Liver (tissue), 9 donors: ENCODE data around the gene IFIT3. TPM values are rescaled to one million over a fixed set of nuclear protein-coding genes. Genes with fewer than 3 reads are reported as not detected.

Source experiments
- DNase-seq: peaks from one replicate; pipeline ENCODE4 v3.0.0-alpha.2; 2017; ENCODE audit warnings: low spot score
- H3K27ac ChIP-seq, 2 donors: one replicate each; pipeline ENCODE4 v1.7.0; 2013; ENCODE audit warnings: inconsistent platforms in 2 of 2, low read length in 2 of 2, control low read depth in 1 of 2, low read depth in 1 of 2, mild to moderate bottlenecking in 1 of 2
- H3K27me3 ChIP-seq, 4 donors: one replicate each; pipeline versions ENCODE4 v1.6.1 to v1.7.0; 2013; ENCODE audit warnings: low read length in 3 of 4, inconsistent platforms in 1 of 4, mild to moderate bottlenecking in 1 of 4, moderate library complexity in 1 of 4; ENCODE audit not compliant: control insufficient read depth in 4 of 4, insufficient read depth in 4 of 4
- H3K36me3 ChIP-seq, 4 donors: one replicate each; pipeline versions ENCODE4 v1.6.1 to v1.7.0; 2013; ENCODE audit warnings: low read length in 3 of 4, mild to moderate bottlenecking in 3 of 4, low read depth in 1 of 4, moderate library complexity in 1 of 4; ENCODE audit not compliant: control insufficient read depth in 4 of 4, insufficient read depth in 3 of 4
- H3K4me1 ChIP-seq, 4 donors: one replicate each; pipeline versions ENCODE4 v1.6.1 to v1.7.0; 2013; ENCODE audit warnings: low read length in 3 of 4, mild to moderate bottlenecking in 3 of 4, moderate library complexity in 1 of 4; ENCODE audit not compliant: control insufficient read depth in 4 of 4, insufficient read depth in 4 of 4
- H3K4me3 ChIP-seq, 3 donors: one replicate each; pipeline versions ENCODE4 v1.6.1 to v1.7.0; 2013; ENCODE audit warnings: low read length in 3 of 3, control low read depth in 1 of 3, low read depth in 1 of 3, mild to moderate bottlenecking in 1 of 3
- H3K9ac ChIP-seq, 2 donors: one replicate each; pipeline ENCODE4 v1.7.0; 2013; ENCODE audit warnings: low read length in 2 of 2, mild to moderate bottlenecking in 2 of 2, moderate library complexity in 2 of 2, control low read depth in 1 of 2, low read depth in 1 of 2
- H3K9me3 ChIP-seq, 4 donors: one replicate each; pipeline versions ENCODE4 v1.6.1 to v1.7.0; 2013; ENCODE audit warnings: low read length in 3 of 4; ENCODE audit not compliant: control insufficient read depth in 4 of 4
- ATF3 ChIP-seq: IDR thresholded peaks from 2 replicates; pipeline ENCODE4 v1.6.1; 2016; ENCODE audit warnings: antibody characterized with exemption
- EGR1 ChIP-seq, 2 donors: IDR thresholded peaks; 2 replicates each; pipeline ENCODE4 v1.6.1; 2016 to 2018; ENCODE audit warnings: antibody characterized with exemption in 2 of 2, low read depth in 2 of 2
- FOXA1 ChIP-seq: IDR thresholded peaks from 2 replicates; pipeline ENCODE4 v1.6.1; 2016; ENCODE audit warnings: antibody characterized with exemption
- FOXA2 ChIP-seq: IDR thresholded peaks from 2 replicates; pipeline ENCODE4 v1.6.1; 2016; ENCODE audit warnings: antibody characterized with exemption
- GABPA ChIP-seq, 2 donors: IDR thresholded peaks in 1 of 2; conservative IDR thresholded peaks in 1 of 2; 2 replicates each; pipeline ENCODE4 v1.6.1; 2016; ENCODE audit warnings: antibody characterized with exemption in 2 of 2, mild to moderate bottlenecking in 1 of 2, moderate library complexity in 1 of 2
- HNF4A ChIP-seq, 2 donors: conservative IDR thresholded peaks; 2 replicates each; pipeline ENCODE4 v1.6.1; 2016; ENCODE audit warnings: antibody characterized with exemption in 2 of 2, mild to moderate bottlenecking in 2 of 2
- HNF4G ChIP-seq: IDR thresholded peaks from 2 replicates; pipeline ENCODE4 v1.6.1; 2016; ENCODE audit warnings: antibody characterized with exemption
- JUND ChIP-seq, 2 donors: IDR thresholded peaks; 2 replicates each; pipeline ENCODE4 v1.6.1; 2016; ENCODE audit warnings: antibody characterized with exemption in 2 of 2
- NR2F2 ChIP-seq: IDR thresholded peaks from 2 replicates; pipeline ENCODE4 v1.6.1; 2016; ENCODE audit warnings: antibody characterized with exemption
- RAD21 ChIP-seq, 2 donors: IDR thresholded peaks; 2 replicates each; pipeline ENCODE4 v1.6.1; 2016; ENCODE audit warnings: antibody characterized with exemption in 2 of 2, mild to moderate bottlenecking in 2 of 2
- REST ChIP-seq: IDR thresholded peaks from 2 replicates; pipeline ENCODE4 v1.6.1; 2016; ENCODE audit warnings: antibody characterized with exemption, mild to moderate bottlenecking
- RXRA ChIP-seq, 2 donors: IDR thresholded peaks; 2 replicates each; pipeline ENCODE4 v1.6.1; 2017 to 2018; ENCODE audit warnings: antibody characterized with exemption in 2 of 2, mild to moderate bottlenecking in 1 of 2
- SP1 ChIP-seq: IDR thresholded peaks from 2 replicates; pipeline ENCODE4 v1.6.1; 2018; ENCODE audit warnings: antibody characterized with exemption, mild to moderate bottlenecking
- TAF1 ChIP-seq: conservative IDR thresholded peaks from 2 replicates; pipeline ENCODE4 v1.6.1; 2016; ENCODE audit warnings: antibody characterized with exemption, mild to moderate bottlenecking
- YY1 ChIP-seq: IDR thresholded peaks from 2 replicates; pipeline ENCODE4 v1.6.1; 2016; ENCODE audit warnings: antibody characterized with exemption, mild to moderate bottlenecking
- WGBS: extraction: QIAGEN DNeasy Blood & Tissue Kit; methylation state at CpG from one replicate; pipeline ENCODE4 v1.1.7; 2013; 5-methylcytosine and 5-hydroxymethylcytosine counted together
- polyA plus RNA-seq, 2 donors: library from polyadenylated mRNA; stranded (reverse) in 1 of 2; unstranded in 1 of 2; fragments of 200-250 nt in 1 of 2; fragments of >200 nt in 1 of 2; fragmentation: Nextera tagmentation in 1 of 2; extraction: Ambion mirVana in 1 of 2; gene quantifications; one replicate each; pipeline versions ENCODE4 v1.2.1 to v1.2.3, GENCODE V29; 2013 to 2015
- total RNA-seq, 2 donors: library from RNA; depleted of rRNA; stranded (reverse); fragments of >200 nt; gene quantifications; one replicate each; pipeline ENCODE4 v1.2.3, GENCODE V29; 2014
- TF ChIP-seq, protein P1 (sequence below): IDR thresholded peaks from 2 replicates; pipeline ENCODE4 v1.6.1; 2016; ENCODE audit warnings: antibody characterized with exemption
- TF ChIP-seq, protein P2 (sequence below): IDR thresholded peaks from 2 replicates; pipeline ENCODE4 v1.6.1; 2016; ENCODE audit warnings: antibody characterized with exemption
- TF ChIP-seq, protein P3 (sequence below): fragments of 150-350 bp; IDR thresholded peaks from 2 replicates; pipeline ENCODE4 v1.5.1; 2017; ENCODE audit warnings: improper control_type of control experiment, low read depth, low read length; ENCODE audit not compliant: missing input control
- donor health status: healthy.
- donor health status: healthy.
- donor health status: healthy.
- donor health status: healthy.
- donor health status: healthy.

Gene IFIT3
- total and polyA plus RNA-seq, 4 donors, result 9.2 to 11.2 (median 10.4) TPM

DNA sequence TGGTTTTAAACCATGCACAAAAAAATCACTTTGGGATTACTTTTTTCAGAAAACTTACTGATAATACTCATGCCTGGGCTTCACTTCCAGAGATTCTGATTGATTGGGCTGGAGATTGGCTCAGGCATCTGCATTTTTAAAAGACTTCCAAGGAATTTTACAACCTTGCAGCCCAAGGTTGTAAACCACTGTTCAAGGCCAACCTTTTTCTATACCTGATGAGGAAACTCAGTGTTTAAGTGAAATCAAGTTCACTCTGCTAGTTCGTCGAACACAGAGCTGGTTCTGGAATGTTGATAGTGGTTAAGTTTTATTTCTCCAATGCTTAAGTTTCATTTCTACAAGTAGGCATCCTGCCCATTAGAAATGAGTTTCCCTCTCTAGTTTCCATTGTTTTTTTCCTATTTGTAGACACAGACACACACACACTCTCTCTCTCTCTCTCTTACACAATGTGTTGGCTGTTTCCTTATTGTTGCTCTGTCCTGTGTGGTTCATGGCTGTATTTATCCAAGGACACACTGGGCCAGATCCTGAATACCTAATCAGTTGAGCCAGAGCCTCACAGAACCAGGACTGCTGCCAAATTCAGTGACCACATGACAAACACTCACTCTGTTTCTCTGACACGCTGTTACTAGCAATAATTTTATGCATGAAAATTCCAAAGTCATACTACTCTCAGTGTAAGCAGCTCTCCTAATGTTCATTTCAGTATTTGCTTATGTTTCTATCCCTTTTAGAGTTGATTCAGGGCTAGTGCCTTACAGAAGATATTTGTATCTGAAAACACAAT lies 46.3 kb downstream of the IFIT3 start:
- TF ChIP-seq RAD21 (IDR thresholded peaks at IDR 0.05), result peak; percentile 60 to 74
- peak; percentile 90 for TF ChIP-seq FOXA2
- TF ChIP-seq EGR1 (IDR thresholded peaks at IDR 0.05; ENCODE audit: low read depth in 2 of 2), result peak; percentile 75 to 84
- TF ChIP-seq HNF4G, result peak; percentile 41
- TF ChIP-seq RXRA (IDR thresholded peaks at IDR 0.05), result peak; percentile 96 to 98
- TF ChIP-seq, protein P1, sequence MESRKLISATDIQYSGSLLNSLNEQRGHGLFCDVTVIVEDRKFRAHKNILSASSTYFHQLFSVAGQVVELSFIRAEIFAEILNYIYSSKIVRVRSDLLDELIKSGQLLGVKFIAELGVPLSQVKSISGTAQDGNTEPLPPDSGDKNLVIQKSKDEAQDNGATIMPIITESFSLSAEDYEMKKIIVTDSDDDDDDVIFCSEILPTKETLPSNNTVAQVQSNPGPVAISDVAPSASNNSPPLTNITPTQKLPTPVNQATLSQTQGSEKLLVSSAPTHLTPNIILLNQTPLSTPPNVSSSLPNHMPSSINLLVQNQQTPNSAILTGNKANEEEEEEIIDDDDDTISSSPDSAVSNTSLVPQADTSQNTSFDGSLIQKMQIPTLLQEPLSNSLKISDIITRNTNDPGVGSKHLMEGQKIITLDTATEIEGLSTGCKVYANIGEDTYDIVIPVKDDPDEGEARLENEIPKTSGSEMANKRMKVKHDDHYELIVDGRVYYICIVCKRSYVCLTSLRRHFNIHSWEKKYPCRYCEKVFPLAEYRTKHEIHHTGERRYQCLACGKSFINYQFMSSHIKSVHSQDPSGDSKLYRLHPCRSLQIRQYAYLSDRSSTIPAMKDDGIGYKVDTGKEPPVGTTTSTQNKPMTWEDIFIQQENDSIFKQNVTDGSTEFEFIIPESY, result peak; percentile 89
- TF ChIP-seq ATF3, result peak; percentile 81
- TF ChIP-seq FOXA1, result peak; percentile 89
- TF ChIP-seq, protein P2, sequence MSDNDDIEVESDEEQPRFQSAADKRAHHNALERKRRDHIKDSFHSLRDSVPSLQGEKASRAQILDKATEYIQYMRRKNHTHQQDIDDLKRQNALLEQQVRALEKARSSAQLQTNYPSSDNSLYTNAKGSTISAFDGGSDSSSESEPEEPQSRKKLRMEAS, result peak; percentile 96
- peak; percentile 98 for TF ChIP-seq SP1
- peak in 1 of 2 donors; percentile 39 for TF ChIP-seq GABPA (IDR thresholded peaks at IDR 0.05 in 1 of 2, conservative IDR thresholded peaks at IDR 0.05 in 1 of 2)
- peak; percentile 85 for TF ChIP-seq NR2F2
- no peak for TF ChIP-seq TAF1
- TF ChIP-seq HNF4A (conservative IDR thresholded peaks at IDR 0.05), result peak; percentile 81 to 85
- TF ChIP-seq YY1, result peak; percentile 93
- TF ChIP-seq, protein P3, sequence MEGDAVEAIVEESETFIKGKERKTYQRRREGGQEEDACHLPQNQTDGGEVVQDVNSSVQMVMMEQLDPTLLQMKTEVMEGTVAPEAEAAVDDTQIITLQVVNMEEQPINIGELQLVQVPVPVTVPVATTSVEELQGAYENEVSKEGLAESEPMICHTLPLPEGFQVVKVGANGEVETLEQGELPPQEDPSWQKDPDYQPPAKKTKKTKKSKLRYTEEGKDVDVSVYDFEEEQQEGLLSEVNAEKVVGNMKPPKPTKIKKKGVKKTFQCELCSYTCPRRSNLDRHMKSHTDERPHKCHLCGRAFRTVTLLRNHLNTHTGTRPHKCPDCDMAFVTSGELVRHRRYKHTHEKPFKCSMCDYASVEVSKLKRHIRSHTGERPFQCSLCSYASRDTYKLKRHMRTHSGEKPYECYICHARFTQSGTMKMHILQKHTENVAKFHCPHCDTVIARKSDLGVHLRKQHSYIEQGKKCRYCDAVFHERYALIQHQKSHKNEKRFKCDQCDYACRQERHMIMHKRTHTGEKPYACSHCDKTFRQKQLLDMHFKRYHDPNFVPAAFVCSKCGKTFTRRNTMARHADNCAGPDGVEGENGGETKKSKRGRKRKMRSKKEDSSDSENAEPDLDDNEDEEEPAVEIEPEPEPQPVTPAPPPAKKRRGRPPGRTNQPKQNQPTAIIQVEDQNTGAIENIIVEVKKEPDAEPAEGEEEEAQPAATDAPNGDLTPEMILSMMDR, result no peak
- TF ChIP-seq REST, result peak; percentile 83
- TF ChIP-seq JUND (IDR thresholded peaks at IDR 0.05), result peak in 1 of 2 donors; percentile 87

More for the DNA sequence above, 46.3 kb downstream of the IFIT3 start:
- H3K36me3 ChIP-seq, result no peaks in the 10 kb centered on the region
- peak overlapping the region in 1 of 2 donors; percentile 64 for H3K9ac ChIP-seq
- no peak for DNase-seq
- H3K4me3 ChIP-seq, result no peak overlapping the region
- H3K27me3 ChIP-seq, result no peaks in the 10 kb centered on the region
- peak overlapping the region; percentile 91 to 94 for H3K27ac ChIP-seq
- peaks cover 4 to 41% (median 27%) of the 10 kb centered on the region in 4 donors for H3K4me1 ChIP-seq
- no peaks in the 10 kb centered on the region for H3K9me3 ChIP-seq
- WGBS, result 9% methylated on average over 3 of the region's 3 CpGs
